ENCODE results near the gene RGS13. TPM values are rescaled to one million over a fixed set of nuclear protein-coding genes. Genes with fewer than 3 reads are reported as not detected.

The RGS13 gene
- not detected for total RNA-seq

DNA sequence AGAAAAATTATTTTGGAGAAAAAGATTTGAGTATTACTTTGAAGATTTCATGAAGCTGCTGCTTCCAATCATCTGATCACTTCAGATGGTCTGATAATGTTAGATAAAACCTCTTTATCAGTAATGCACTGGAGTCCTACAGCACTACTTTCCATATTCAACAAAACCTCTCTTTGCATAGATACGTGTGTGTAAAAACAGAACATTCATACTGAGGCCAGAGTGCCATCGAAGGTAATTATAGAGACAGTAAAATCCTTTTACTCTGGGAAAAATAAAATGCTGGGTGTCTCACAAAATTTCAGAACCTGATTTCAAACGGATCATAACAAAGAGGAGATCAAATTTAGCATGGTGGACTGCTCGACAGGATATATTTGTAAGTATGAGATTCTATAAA lies at the start of gene RGS13:
TSS of gene RGS13 (plus strand) at position 209 of the 400 bp plus-strand sequence. CDS start 8,188 bp downstream, outside the sequence.
- ATAC-seq (no peak), DNase-seq (ENCODE audit: low spot score in 2 of 2) (no peak)
- H3K36me3 Mint-ChIP-seq, result no peaks in the 10 kb centered on the region
- H3K27ac Mint-ChIP-seq, result no peak within 1 kb of the TSS
- H3K9me3 Mint-ChIP-seq, result no peaks in the 10 kb centered on the region

DNA sequence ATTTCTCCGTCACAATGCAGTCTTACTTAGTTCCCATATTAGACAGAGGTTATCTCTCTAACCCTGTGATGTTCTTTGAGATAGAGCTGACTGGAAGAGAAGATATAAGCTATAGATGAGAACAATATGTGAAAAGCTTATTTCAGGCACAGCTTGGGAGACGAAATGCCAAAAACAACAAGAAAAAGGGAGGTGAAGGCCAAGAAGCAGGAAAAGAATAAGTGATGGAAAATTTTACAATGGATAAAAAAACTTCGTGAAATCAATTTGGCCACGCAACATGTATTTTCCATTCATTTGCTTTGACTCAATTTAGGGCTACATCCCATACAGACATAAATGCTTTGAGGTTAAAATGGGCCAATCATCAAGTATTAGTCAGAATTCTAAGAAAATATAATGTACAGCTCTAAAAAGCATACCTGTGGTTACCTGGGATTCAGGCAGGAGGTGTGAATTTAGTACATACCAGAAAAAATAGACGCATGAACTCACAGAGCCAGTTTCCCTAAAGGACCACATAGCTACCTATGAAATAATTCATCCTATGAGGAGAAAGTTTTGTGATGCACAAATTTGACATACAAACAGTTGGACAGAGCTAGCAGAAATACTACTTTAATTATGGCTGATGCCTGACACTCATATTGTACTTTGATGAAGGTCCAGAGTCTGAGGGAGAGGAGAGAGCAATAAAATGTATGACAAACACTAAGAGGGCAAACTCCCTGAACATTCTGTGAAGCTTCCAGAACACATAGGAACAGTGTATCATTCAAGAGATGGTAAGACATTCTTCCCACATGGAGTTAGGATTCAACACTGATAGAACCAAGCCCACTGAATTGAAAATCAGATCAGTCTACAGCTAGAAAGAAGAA lies 48.3 kb upstream of the RGS13 start:
- H3K27ac Mint-ChIP-seq, result no peak overlapping the region
- peak in 1 of 2 donors; percentile 32 for ATAC-seq

DNA sequence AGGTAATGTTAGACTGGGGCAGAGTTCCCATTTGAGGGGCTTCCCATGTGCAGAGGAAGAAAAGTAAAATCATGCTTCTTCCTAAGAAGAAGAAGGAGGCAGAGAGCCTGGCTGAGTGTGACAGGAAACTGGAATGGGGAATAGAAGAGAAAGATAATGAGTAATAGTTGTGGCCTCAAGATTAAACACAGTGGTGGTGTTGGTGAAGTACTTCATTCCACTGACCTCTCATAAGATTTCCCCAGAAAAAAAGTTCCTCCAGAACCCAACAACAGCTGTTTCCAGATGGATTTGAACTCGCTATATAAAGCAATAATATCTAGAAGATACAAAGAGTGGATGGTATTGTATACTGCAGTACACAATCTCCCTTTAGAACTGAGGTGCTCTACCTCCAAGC lies 47.4 kb upstream of the RGS13 start:
- Mint-ChIP-seq H3K27ac (no peak overlapping the region), H3K9me3 (no peaks in the 10 kb centered on the region), H3K36me3 (no peaks in the 10 kb centered on the region)
- DNase-seq (ENCODE audit: low spot score in 2 of 2) (no peak), ATAC-seq (no peak)

More for the DNA sequence above, 48.3 kb upstream of the RGS13 start:
- Mint-ChIP-seq H3K36me3 (no peaks in the 10 kb centered on the region), H3K9me3 (no peaks in the 10 kb centered on the region)
- DNase-seq (ENCODE audit: low spot score in 2 of 2), result no peak

GRCh38 chr1:192589813-192590212 lies 46.1 kb upstream of the RGS13 start:
- ATAC-seq, result no peak
- Mint-ChIP-seq H3K27ac (no peak overlapping the region), H3K36me3 (no peaks in the 10 kb centered on the region), H3K9me3 (no peaks in the 10 kb centered on the region)
- DNase-seq (ENCODE audit: low spot score in 2 of 2), result no peak

GRCh38 chr1:192592517-192592916 lies 43.4 kb upstream of the RGS13 start:
- Mint-ChIP-seq H3K27ac (no peak overlapping the region), H3K36me3 (no peaks in the 10 kb centered on the region)
- no peak for DNase-seq (ENCODE audit: low spot score in 2 of 2)

GRCh38 chr1:192592981-192593708 lies 42.8 kb upstream of the RGS13 start:
- H3K27ac Mint-ChIP-seq, result no peak overlapping the region

More at GRCh38 chr1:192592517-192592916, 43.4 kb upstream of the RGS13 start:
- H3K9me3 Mint-ChIP-seq, result no peaks in the 10 kb centered on the region
- no peak for ATAC-seq

GRCh38 chr1:192595299-192595698 lies 40.6 kb upstream of the RGS13 start:
- no peaks in the 10 kb centered on the region for H3K9me3 Mint-ChIP-seq
- no peak overlapping the region for H3K27ac Mint-ChIP-seq
- no peaks in the 10 kb centered on the region for H3K36me3 Mint-ChIP-seq
- no peak for DNase-seq (ENCODE audit: low spot score in 2 of 2)
- ATAC-seq, result no peak

More at GRCh38 chr1:192592981-192593708, 42.8 kb upstream of the RGS13 start:
- no peak for DNase-seq (ENCODE audit: low spot score in 2 of 2)
- ATAC-seq, result peak in 1 of 2 donors; percentile 35
- H3K9me3 Mint-ChIP-seq, result no peaks in the 10 kb centered on the region
- H3K36me3 Mint-ChIP-seq, result no peaks in the 10 kb centered on the region

GRCh38 chr1:192598589-192598988 lies 37.4 kb upstream of the RGS13 start:
- H3K36me3 Mint-ChIP-seq, result no peaks in the 10 kb centered on the region
- no peak for DNase-seq (ENCODE audit: low spot score in 2 of 2)
- ATAC-seq, result no peak
- no peaks in the 10 kb centered on the region for H3K9me3 Mint-ChIP-seq
- H3K27ac Mint-ChIP-seq, result no peak overlapping the region

DNA sequence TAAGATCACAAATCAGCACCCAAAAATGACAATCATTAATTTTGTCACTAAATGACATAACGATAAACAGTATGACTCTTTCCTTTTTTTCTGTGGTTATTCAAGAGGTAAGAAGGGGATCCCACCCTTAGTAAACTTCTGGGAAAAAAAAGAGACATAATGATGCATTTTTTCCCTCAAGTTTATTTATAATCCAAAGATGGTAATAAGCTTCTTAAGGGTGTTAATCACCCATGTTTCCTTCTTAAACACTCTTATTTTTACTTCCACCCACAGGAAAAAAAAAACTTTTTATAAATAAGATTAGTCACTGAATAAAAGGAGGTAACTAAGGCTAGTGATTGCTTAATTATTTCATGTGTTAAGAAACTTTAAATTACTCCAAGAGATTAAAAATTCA lies 35.7 kb upstream of the RGS13 start:
- peak in 1 of 2 donors; percentile 71 for ATAC-seq
- no peaks in the 10 kb centered on the region for H3K36me3 Mint-ChIP-seq
- DNase-seq (ENCODE audit: low spot score in 2 of 2), result no peak
- no peaks in the 10 kb centered on the region for H3K9me3 Mint-ChIP-seq
- no peak overlapping the region for H3K27ac Mint-ChIP-seq

- Mint-ChIP-seq H3K36me3 (no peaks in the 10 kb centered on the region), H3K27ac (no peak overlapping the region), H3K9me3 (no peaks in the 10 kb centered on the region)
- ATAC-seq (peak; percentile 31 to 79), DNase-seq (ENCODE audit: low spot score in 2 of 2) (no peak)
Observed at GRCh38 chr1:192601143-192601542, 34.8 kb upstream of the RGS13 start.

DNA sequence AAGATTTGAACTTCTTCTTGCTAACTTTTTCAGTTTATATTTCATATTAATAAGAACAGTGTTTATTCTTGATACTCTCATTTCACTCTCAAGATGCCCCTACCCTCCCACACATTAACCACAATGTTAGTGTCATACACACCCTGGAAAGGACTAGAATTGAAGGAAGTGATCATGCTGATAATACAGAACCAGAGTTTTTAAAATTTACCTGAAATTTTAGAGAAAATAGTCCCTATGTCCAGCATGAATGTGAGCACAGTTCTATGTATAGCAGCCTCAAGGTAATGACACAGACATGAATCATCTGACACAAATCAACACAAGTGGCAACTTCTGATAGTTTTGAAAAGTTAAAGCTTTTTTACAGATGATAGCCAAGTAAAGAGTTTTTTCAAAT lies 34.4 kb upstream of the RGS13 start:
- no peaks in the 10 kb centered on the region for H3K36me3 Mint-ChIP-seq
- ATAC-seq (peak in 1 of 2 donors; percentile 55), DNase-seq (ENCODE audit: low spot score in 2 of 2) (no peak)
- no peak overlapping the region for H3K27ac Mint-ChIP-seq
- H3K9me3 Mint-ChIP-seq, result no peaks in the 10 kb centered on the region

DNA sequence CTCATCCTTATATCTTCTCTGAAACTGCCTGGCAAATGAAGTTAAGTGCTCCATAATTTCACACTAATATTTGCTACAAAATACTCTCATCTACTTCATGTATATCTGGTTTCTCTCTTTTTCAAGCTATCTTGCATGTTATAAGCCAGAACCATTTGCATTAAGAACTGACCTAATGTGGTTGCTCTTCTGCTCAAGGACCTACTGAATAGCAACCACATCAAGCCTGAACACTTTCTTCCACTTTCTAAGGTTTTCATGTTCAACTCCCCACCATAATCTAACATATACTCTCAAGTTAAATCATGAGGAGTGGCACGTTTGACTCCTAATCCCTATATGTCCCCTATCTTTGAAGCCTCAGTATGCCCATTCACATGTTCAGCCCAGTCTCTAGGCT lies 33.2 kb upstream of the RGS13 start:
- Mint-ChIP-seq H3K27ac (no peak overlapping the region), H3K36me3 (no peaks in the 10 kb centered on the region), H3K9me3 (no peaks in the 10 kb centered on the region)
- DNase-seq (ENCODE audit: low spot score in 2 of 2) (no peak), ATAC-seq (no peak)

DNA sequence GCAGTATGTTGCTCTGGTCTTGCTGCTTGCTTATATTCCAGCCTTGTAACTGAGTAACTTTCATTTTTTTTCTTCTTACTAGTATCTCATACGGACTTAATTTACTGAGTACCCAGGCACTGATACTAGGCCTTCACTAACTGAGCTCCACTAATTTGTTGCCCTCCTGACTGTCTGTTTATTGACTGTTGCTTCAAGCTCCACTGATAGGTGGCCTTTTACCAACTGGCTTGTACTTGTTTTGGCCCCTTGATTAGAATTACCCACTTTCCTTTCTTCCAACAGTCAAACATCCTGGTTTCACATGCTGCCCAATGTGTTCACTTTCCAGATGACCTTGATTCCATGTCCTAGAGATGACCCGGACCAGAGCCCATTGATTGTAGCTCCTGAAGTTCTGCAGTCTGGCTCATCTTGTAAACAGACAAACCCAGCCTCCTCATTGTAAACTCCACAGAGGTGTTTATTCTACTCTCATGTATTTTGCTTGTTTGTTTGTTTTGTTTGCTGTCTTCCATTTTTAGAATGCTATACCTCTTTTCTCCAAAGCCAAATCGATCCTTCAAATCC lies 32.6 kb upstream of the RGS13 start:
- no peak overlapping the region for H3K27ac Mint-ChIP-seq
- no peaks in the 10 kb centered on the region for H3K36me3 Mint-ChIP-seq
- ATAC-seq (no peak), DNase-seq (ENCODE audit: low spot score in 2 of 2) (no peak)
- no peaks in the 10 kb centered on the region for H3K9me3 Mint-ChIP-seq

- ATAC-seq, result no peak
- no peak overlapping the region for H3K27ac Mint-ChIP-seq
- no peak for DNase-seq (ENCODE audit: low spot score in 2 of 2)
- no peaks in the 10 kb centered on the region for H3K36me3 Mint-ChIP-seq
- H3K9me3 Mint-ChIP-seq, result no peaks in the 10 kb centered on the region
Observed at GRCh38 chr1:192604979-192605620, 30.8 kb upstream of the RGS13 start.

DNA sequence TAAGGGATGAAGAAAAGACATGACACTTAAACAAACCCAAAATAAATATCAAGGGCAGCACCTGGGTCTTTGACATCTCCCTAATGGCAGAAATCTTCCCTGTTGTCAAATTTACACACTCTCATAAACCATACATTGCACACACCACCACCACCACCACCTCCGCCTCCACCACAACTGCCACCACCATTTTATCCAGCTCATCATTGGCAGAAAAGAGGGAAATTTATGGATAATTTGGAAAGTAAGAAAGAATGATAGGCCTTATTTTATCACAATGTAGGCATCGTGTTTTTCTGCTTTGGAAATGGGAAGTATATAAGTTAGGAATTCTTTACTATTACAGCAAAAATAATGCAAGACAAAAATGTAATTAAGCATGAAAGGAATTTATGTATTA lies 27.3 kb upstream of the RGS13 start:
- no peaks in the 10 kb centered on the region for H3K36me3 Mint-ChIP-seq
- no peaks in the 10 kb centered on the region for H3K9me3 Mint-ChIP-seq
- ATAC-seq, result no peak
- H3K27ac Mint-ChIP-seq, result peak overlapping the region in 1 of 2 donors; percentile 82
- no peak for DNase-seq (ENCODE audit: low spot score in 2 of 2)

GRCh38 chr1:192609110-192610079 lies 26.6 kb upstream of the RGS13 start:
- ATAC-seq, result peak; percentile 94 to 96
- H3K27ac Mint-ChIP-seq, result peak overlapping the region in 1 of 2 donors; percentile 82

More at GRCh38 chr1:192609110-192610079, 26.6 kb upstream of the RGS13 start:
- DNase-seq (ENCODE audit: low spot score in 2 of 2), result peak; percentile 41 to 58
- no peaks in the 10 kb centered on the region for H3K36me3 Mint-ChIP-seq
- no peaks in the 10 kb centered on the region for H3K9me3 Mint-ChIP-seq
